GM18517 (cell line): ENCODE measurements around the gene C22orf23.
A peak's percentile ranks its signal among the peaks of the same experiment; 100 is the strongest.

Experiments used
- ATAC-seq: cut with Tn5 transposase; IDR thresholded peaks from one replicate; pipeline ENCODE4 v1.9.1; 2021; ENCODE audit warnings: mild to moderate bottlenecking, moderate library complexity; ENCODE audit not compliant: unreplicated experiment

The C22orf23 gene

DNA sequence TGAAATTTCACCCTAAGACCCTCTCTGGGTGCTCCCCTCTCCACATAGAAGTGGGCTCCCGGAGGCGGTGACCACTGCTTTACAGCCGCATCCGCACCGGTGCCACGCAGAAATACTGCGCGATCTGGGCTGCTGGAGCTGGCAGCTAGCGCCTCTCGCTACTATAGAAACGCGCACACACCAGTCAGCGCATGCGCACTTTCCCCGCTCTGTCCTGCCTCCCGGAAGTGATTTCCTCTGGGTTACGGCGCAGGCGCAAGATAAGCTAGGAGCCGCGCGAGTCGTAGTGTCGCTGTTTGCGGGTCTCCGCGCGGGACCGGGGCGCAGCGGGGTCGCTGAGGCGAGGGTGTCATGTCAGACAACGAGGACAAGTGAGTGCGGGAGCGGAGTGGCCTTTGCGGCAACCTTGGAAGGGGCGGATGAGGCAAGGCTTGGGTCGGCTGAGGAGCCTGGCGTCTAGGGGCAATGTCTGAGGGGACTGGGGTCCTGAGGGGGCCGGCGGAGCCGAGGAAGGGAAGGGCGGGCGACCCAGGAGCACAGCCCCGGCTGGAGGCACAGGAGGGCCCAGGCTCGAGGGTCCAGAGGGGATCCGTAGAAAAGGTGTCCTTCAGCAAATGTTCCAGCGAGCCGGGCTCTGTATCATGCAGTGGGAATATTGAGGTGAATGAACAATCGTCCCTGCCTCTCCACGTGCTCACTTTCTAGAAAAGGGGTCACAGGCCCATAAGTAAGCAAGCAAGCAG lies at the start of gene C22orf23, which contains the start of gene POLR2F:
Gene C22orf23, minus strand, starts transcription at position 165 of the 743 bp plus-strand sequence. CDS start 452 bp downstream, outside the sequence.
Gene POLR2F, plus strand, starts transcription at position 263 of the 743 bp plus-strand sequence. Its CDS starts 89 bp downstream, at position 352.
- ATAC-seq: peak; percentile 71

- ATAC-seq: no peak
Observed at GRCh38 chr22:37999640-38000272, 46.4 kb upstream of the C22orf23 start.

DNA sequence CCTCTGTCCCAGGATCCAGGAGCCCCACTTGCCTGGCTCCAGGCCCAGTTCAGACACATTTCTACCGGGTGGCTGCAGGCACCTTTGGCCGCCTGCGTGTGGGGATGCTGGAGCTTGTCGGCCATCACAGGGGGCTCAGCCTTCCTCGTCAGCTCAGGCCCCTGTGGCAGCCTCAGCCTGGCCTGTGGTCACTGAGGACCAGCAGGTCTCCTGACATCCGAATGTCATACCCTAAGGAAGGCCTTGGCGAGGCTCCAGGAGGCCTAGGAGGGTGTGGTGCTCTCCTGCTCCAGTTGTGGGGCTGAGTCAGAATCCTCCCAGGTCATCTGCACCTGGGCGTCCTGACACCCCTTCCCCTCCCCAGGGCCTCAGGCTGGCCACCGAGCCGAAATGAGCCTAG lies 45.8 kb upstream of the C22orf23 start:
- ATAC-seq: no peak

DNA sequence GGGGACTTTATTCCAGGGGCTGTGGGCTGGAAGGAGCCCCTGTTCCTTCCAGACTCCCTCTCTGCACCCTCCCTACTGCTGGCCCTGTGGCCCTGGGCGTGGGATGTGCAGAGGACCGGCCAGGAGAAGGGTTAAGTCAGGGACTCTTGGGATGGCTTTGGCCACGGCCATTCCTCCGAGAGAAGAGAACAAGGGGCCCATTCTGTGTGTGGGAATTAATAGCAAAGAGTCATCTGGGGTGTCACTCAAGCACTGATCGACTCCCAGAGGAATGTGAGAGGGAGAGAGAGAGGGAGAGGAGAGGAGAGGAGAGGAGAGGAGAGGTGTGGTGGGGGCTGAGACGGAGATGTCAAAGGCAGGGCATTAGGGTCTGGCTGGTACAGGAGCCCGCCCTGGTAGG lies 45.1 kb upstream of the C22orf23 start:
- no peak for ATAC-seq

DNA sequence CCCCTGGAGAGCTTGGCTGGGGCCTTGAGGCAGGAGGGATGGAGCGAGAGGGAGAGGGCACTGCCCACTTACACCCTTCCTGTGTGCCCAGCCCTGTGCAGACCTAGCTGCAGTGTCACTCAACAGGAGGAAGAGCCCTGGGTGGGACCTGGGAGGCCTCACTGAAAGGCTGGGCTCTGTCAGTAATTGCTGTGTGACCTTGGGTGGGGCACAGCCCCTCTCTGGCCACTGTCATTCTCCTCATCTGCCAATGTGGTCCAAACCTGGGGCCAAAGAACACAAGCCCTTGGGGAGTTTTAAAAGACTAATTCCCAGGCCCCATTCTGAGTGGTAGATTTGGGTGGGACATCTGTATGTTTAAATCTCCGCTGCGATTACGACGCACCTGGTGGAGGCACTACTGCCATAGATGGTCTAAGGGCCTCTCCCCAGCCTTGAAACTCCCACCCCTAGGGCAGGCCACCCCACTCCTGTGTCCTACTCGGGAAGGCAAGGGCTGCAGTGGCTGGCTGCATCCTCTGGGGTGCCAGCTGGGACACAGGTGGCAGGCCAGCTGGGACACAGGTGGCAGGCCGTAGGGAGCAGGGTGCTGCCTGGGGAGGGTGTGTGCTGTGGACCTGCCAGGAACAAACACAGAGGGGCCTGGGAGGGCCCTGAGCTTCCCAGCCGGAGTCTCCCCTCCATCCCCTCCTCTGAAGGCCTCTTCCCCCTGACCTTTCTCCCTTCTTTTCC lies 43.3 kb upstream of the C22orf23 start:
- ATAC-seq: no peak

GRCh38 chr22:37996079-37996478 lies 42.7 kb upstream of the C22orf23 start:
- no peak for ATAC-seq

DNA sequence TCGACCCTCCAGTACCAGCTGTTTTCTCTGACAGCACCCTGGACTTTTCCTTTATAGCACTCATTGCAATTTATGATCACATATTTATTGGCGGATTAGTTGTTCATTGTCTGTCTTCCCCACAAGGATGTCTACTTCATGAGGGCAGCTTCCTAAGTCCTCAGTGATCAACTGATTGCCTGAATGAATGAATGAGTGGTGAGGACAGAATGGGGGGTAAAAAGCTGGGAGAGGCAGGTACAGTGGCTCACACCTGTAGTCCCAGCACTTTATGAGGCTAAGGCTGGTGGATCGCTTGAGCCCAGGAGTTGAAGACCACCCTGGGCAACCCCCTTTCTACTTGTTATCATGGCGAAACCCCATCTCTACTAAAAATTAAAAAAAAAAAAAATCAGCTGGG lies 42.1 kb upstream of the C22orf23 start:
- ATAC-seq: no peak

GRCh38 chr22:37994982-37995381 lies 41.6 kb upstream of the C22orf23 start:
- no peak for ATAC-seq

- no peak for ATAC-seq
Observed at GRCh38 chr22:37994049-37994448, 40.6 kb upstream of the C22orf23 start.

DNA sequence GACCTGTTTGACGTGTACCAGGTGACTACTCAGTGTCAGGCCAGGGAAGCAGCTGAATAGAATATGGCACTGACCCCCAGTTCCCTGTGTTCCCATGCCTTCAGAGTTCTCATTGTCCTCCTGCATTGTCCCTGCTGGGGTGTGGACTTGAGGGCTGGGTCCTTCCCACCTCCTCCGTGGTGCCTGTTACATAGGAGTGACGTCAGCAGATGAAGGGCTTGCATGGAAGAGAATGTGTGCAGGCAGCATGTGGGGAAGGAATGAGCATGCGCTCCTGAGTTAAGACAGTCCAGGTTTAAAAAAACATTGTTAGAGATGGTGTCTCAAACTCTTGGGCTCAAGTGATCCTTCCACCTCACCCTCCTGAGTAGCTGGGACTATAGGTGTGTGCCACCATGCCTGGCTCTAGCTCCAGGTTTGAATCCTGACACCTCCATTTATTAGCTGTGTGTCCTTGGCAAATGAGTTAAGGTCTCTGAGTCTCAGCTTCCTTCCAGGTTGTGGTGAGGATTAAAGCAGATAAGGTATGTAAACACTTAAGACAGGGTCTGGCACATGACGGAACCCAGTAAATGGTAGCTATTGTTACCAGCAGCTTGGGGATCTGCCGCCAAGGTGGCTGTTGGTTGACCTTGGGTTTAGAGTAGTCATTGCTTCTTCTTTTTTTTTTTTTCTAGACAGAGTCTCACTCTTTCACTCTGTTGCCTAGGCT lies 38.5 kb upstream of the C22orf23 start:
- no peak for ATAC-seq

- ATAC-seq: no peak
Observed at GRCh38 chr22:37990862-37991261, 37.5 kb upstream of the C22orf23 start.

GRCh38 chr22:37990301-37990700 lies 36.9 kb upstream of the C22orf23 start:
- no peak for ATAC-seq

DNA sequence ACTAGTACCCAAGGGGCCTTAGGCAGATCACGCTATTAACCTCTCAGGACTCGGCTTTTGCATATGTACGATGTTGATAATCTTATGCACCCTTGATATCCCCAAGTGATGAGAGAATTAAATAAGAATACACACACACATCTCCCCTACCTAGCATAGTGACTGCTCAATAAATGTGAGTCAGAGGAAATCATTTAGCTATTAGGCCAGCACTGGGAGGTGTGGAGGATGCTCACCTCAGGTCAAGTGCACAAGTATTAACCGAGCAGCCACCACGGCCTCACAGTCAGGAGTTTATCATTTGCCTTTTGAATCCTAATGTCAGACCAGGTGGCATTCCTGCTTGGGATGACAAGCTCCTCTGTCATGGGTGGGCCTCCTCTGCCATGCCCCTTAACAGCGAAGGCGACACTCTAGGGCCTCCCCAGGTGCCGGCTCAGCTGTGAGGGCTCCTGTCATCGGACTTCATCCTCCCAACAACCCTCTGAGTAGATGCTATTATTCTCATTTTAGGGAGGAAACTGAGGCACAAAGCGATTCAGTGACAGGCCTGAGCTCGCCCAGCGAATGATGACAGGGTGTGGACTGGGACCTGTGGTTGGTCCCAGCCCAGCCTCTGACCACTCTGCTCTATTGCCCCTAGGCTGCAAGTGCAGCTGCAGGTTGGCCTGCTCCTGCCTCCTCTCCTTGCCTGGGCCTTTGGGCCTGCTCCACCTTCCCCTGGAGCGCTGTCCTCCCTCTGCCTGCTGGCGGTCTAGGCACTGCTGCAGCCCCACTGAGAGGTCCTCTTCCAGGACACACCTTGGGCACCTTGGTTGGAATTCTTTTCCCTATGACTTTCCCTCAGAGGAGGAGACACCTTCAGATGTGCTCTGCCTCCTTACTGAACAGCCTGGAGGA lies 36.0 kb upstream of the C22orf23 start:
- no peak for ATAC-seq

- ATAC-seq: no peak
Observed at GRCh38 chr22:37986371-37986770, 33.0 kb upstream of the C22orf23 start.

DNA sequence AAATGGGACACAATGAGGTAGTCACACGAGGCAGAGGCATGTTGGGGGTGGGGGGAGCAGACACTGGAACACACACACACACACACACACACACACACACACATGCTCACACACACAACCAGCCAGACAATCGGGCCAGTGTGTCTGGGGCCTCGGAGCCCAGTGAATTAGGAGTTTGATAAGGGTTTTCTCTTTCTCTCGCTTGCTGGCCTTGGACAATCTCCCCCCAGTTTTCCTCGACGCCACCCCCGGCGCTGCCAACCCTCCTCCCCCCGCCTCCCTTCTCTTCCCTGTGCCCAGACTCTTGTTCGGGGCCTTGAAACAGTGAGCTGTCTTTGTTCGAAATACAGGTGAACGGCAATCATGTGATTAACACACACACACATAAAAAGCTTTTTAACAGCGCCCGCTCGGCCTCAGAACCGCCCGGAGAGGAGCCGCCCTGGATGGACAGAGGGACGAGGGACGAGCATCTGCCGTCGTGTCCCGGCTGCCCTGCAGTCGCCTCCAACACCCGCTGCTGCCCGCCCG lies 32.4 kb upstream of the C22orf23 start:
- no peak for ATAC-seq

DNA sequence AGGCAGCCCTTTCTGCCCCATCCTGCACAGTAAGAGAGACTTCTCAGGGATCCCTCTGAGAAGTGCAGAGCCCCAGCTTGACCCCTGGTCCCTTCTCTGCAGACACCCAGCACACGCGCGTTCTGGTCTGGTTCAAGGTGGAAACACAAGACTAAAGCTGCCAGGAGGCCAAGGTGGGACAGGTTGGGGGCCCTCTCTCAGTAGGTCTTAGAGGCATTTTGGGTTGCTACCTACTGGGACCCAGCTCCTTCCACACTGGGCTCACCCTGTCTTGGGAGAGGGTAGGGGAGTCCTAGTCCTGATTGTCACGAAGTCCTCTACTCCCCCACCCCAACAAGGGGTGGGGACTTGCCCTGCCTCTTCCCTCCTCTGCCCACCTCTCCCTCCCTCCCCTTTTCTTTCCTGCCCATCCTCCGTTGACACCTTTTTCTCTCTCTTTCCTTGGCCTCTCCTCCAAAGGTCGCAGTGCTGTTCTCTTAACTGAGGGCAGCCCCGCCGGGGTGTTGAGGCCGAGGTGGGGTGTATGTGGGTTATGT lies 31.7 kb upstream of the C22orf23 start:
- no peak for ATAC-seq

- ATAC-seq: no peak
Observed at GRCh38 chr22:37983860-37984791, 30.7 kb upstream of the C22orf23 start, which contains the start of gene SOX10. Gene SOX10, minus strand, starts transcription at chr22:37984555. Its CDS starts 771 bp downstream, at chr22:37983784.
